Vagina (tissue), 2 donors: Measurements from ENCODE around the gene FHIP2A. TPM values are rescaled to one million over a fixed set of nuclear protein-coding genes. Genes with fewer than 3 reads are reported as not detected.

Experiments
- DNase-seq, 2 donors: peaks; one replicate each; pipeline ENCODE4 v3.0.0-alpha.2; 2017; ENCODE audit errors: extremely low spot score in 2 of 2
- H3K27ac ChIP-seq: fragments of 200-600 bp; sonication (generic); one replicate; pipeline ENCODE4 v1.5.1; 2019
- H3K27me3 ChIP-seq: fragments of 200-600 bp; sonication (generic); one replicate; pipeline ENCODE4 v1.5.1; 2019
- H3K36me3 ChIP-seq, 2 donors: fragments of 200-600 bp; sonication (generic); one replicate each; pipeline ENCODE4 v1.5.1; 2017 to 2019
- H3K4me1 ChIP-seq: fragments of 200-600 bp; sonication (generic); one replicate; pipeline ENCODE4 v1.5.1; 2019
- H3K4me3 ChIP-seq, 2 donors: fragments of 200-600 bp; sonication (generic); 1 replicate in 1 of 2; 2 replicates in 1 of 2; pipeline ENCODE4 v1.5.1; 2016 to 2019
- H3K9me3 ChIP-seq: fragments of 200-600 bp; sonication (generic); one replicate; pipeline ENCODE4 v1.5.1; 2019
- POLR2A ChIP-seq, 2 donors: fragments of 450-650 bp; IDR thresholded peaks; one replicate each; pipeline ENCODE4 v1.6.1; 2017; ENCODE audit warnings: antibody characterized with exemption in 2 of 2, mild to moderate bottlenecking in 2 of 2, moderate library complexity in 2 of 2
- POLR2AphosphoS5 ChIP-seq, 2 donors: sonication (generic); formaldehyde crosslinking; IDR thresholded peaks; one replicate each; pipeline ENCODE4 v1.9.0; 2017; ENCODE audit warnings: antibody characterized with exemption in 2 of 2, mild to moderate bottlenecking in 2 of 2, low read depth in 1 of 2; ENCODE audit not compliant: insufficient read depth in 1 of 2
- intact Hi-C: fragments of 100-400 bp; cut with DNase I; formaldehyde crosslinking; loops from one replicate; pipeline ENCODE4 v1.15.1; 2023
- total RNA-seq: library from RNA; depleted of rRNA; stranded (reverse); fragments of >200 nt; gene quantifications from one replicate; pipeline ENCODE4 v1.2.3, GENCODE V29; 2016
- TF ChIP-seq, protein P1 (sequence below), 3 experiments: fragments of 450-650 bp in 2 of 3; fragments of 200-600 bp in 1 of 3; sonication (generic) in 1 of 3; IDR thresholded peaks; one replicate each; pipeline ENCODE4 v1.5.1; 2017 to 2019; ENCODE audit warnings: antibody characterized with exemption in 3 of 3, mild to moderate bottlenecking in 2 of 3, moderate library complexity in 2 of 3

Gene FHIP2A
- total RNA-seq, 1 donor from 2014 or later, result 36.1 TPM

DNA sequence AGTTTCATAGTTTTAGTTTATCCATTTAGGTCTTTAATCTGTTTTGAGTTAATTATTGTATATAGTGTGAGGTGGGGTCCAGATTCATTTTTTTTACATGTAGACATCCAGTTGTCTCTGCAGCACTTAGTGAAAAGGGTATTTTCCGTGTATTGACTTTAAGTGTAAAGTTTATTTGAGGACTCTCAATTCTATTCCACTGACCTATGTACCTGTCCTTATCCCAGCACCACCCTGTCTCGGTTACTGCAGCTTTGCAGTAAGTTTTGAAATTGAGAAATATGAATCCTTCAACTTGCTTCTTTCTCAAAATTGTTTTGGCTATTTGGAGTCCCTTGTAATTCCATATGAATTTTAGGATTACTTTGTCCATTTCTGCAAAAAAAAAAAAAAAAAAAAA lies 29.8 kb downstream of the FHIP2A start:
- no peak for TF ChIP-seq POLR2A (IDR thresholded peaks at IDR 0.05)
- TF ChIP-seq, protein P1, sequence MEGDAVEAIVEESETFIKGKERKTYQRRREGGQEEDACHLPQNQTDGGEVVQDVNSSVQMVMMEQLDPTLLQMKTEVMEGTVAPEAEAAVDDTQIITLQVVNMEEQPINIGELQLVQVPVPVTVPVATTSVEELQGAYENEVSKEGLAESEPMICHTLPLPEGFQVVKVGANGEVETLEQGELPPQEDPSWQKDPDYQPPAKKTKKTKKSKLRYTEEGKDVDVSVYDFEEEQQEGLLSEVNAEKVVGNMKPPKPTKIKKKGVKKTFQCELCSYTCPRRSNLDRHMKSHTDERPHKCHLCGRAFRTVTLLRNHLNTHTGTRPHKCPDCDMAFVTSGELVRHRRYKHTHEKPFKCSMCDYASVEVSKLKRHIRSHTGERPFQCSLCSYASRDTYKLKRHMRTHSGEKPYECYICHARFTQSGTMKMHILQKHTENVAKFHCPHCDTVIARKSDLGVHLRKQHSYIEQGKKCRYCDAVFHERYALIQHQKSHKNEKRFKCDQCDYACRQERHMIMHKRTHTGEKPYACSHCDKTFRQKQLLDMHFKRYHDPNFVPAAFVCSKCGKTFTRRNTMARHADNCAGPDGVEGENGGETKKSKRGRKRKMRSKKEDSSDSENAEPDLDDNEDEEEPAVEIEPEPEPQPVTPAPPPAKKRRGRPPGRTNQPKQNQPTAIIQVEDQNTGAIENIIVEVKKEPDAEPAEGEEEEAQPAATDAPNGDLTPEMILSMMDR (IDR thresholded peaks at IDR 0.05), result no peak
- TF ChIP-seq POLR2AphosphoS5 (IDR thresholded peaks at IDR 0.05; ENCODE audit: insufficient read depth in 1 of 2, low read depth in 1 of 2), result no peak
- no peaks in the 10 kb centered on the region for H3K4me1 ChIP-seq
- H3K36me3 ChIP-seq, result peaks cover 0 to 63% of the 10 kb centered on the region in 2 donors
- H3K27me3 ChIP-seq, result no peaks in the 10 kb centered on the region
- intact Hi-C loops, result no loop called here
- no peak overlapping the region for H3K27ac ChIP-seq
- no peaks in the 10 kb centered on the region for H3K9me3 ChIP-seq
- DNase-seq, result no peak
- H3K4me3 ChIP-seq, result no peak overlapping the region

DNA sequence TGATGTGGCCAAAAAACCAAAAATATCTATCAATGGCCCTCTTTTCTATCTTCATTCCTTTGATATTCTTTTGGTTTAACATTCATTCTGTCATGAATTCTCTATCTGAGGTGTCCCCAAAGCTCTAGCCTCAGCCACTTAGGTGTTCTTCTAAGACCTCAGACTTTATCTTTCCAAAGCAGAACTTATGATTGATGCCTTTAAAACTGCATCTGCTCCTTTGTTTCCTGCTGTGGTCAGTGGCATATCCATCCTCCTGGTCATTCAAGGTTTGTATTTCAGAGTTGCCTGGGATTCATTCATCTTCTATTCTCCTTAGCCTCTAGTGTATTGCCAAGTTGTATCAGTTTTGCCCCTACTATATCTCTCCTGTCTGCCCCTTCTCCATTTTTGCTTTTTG lies 30.6 kb downstream of the FHIP2A start:
- H3K36me3 ChIP-seq, result peaks cover 0 to 62% of the 10 kb centered on the region in 2 donors
- TF ChIP-seq, protein P1 (IDR thresholded peaks at IDR 0.05), result no peak
- TF ChIP-seq POLR2A (IDR thresholded peaks at IDR 0.05), result no peak
- no peak for TF ChIP-seq POLR2AphosphoS5 (IDR thresholded peaks at IDR 0.05; ENCODE audit: insufficient read depth in 1 of 2, low read depth in 1 of 2)

DNA sequence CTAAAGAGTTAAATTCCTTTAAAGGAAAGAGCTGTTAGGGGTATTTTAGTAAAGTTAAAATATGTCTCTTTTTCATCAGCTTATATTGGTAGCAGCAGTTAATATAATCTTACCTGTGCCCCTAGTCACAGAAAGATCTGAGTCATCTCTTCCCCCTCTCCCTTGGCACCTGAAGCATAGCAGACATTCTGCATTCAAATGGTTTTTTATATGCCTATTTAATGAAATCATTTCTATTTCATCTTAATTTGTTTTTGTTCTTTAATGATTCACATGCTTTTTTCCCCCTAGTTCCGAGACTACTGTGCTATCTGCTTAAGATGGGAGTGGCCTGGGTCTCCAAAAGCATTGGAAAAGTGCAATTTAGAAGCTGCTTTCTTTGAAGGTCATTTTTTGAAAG lies 33.3 kb downstream of the FHIP2A start:
- H3K4me3 ChIP-seq, result no peak overlapping the region
- no peaks in the 10 kb centered on the region for H3K4me1 ChIP-seq
- H3K27ac ChIP-seq, result no peak overlapping the region
- H3K36me3 ChIP-seq, result peaks cover 0 to 60% of the 10 kb centered on the region in 2 donors
- TF ChIP-seq POLR2AphosphoS5 (IDR thresholded peaks at IDR 0.05; ENCODE audit: insufficient read depth in 1 of 2, low read depth in 1 of 2), result no peak
- TF ChIP-seq, protein P1 (IDR thresholded peaks at IDR 0.05), result no peak
- no peak for TF ChIP-seq POLR2A (IDR thresholded peaks at IDR 0.05)
- no peak for DNase-seq
- H3K9me3 ChIP-seq, result no peaks in the 10 kb centered on the region
- H3K27me3 ChIP-seq, result no peaks in the 10 kb centered on the region
- intact Hi-C loops, result no loop called here

More for the DNA sequence above, 30.6 kb downstream of the FHIP2A start:
- no peaks in the 10 kb centered on the region for H3K27me3 ChIP-seq
- no peaks in the 10 kb centered on the region for H3K9me3 ChIP-seq
- no peaks in the 10 kb centered on the region for H3K4me1 ChIP-seq
- intact Hi-C loops, result no loop called here
- no peak overlapping the region for H3K27ac ChIP-seq
- no peak overlapping the region for H3K4me3 ChIP-seq
- DNase-seq, result no peak

DNA sequence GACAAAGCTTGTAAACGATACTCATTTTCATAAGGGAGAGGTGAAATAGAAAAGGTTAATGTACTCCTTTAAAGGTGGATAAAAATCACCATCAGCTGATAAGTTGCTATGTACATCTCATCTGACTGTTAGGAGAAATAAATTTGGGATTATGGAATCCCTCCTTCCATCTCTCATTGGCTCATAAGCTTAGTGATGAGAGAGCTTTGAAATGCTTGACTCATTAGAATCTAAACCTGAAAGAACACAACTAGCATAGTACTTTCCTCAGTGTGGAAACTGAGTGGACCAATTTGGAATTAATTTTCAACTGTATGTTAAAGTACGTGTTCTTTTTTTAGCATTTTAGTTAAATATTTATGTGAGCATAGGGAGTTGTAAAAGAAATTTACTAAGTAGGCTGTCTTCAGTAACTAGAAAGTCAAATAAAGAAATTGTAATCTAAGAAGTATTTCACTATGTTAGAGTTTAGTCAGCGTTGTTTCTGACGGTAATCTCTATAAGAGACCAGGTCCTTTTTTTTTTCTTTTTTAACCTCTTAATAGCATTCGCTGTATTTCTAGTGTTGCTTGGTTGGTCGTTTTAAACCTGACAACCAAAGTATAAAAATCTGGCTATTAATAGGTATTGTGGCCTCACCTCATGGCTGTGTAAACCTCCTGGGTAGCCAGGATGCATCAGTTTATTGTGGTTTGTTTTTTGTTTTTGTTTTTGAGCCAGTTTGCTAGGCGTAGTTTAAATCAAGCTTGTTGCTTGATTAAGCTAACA lies 34.4 kb downstream of the FHIP2A start:
- Histone ChIP-seq H3K9me3 (no peaks in the 10 kb centered on the region), H3K27me3 (no peaks in the 10 kb centered on the region), H3K4me1 (no peaks in the 10 kb centered on the region), H3K36me3 (peaks cover 0 to 60% of the 10 kb centered on the region in 2 donors), H3K27ac (no peak overlapping the region), H3K4me3 (no peak overlapping the region)
- intact Hi-C loops, result no loop called here
- no peak for DNase-seq
- TF ChIP-seq, protein P1 (IDR thresholded peaks at IDR 0.05), result no peak
- TF ChIP-seq POLR2A (IDR thresholded peaks at IDR 0.05), result no peak
- no peak for TF ChIP-seq POLR2AphosphoS5 (IDR thresholded peaks at IDR 0.05; ENCODE audit: insufficient read depth in 1 of 2, low read depth in 1 of 2)
